ENCODE data around the gene PDIA4.
A peak's percentile ranks its signal among the peaks of the same experiment; 100 is the strongest.
"Not testable (repeated sequence)": the region's sequence is repeated elsewhere in the genome, so short reads cannot be mapped to it uniquely, and the experiment has no call there.

The PDIA4 gene, protein sequence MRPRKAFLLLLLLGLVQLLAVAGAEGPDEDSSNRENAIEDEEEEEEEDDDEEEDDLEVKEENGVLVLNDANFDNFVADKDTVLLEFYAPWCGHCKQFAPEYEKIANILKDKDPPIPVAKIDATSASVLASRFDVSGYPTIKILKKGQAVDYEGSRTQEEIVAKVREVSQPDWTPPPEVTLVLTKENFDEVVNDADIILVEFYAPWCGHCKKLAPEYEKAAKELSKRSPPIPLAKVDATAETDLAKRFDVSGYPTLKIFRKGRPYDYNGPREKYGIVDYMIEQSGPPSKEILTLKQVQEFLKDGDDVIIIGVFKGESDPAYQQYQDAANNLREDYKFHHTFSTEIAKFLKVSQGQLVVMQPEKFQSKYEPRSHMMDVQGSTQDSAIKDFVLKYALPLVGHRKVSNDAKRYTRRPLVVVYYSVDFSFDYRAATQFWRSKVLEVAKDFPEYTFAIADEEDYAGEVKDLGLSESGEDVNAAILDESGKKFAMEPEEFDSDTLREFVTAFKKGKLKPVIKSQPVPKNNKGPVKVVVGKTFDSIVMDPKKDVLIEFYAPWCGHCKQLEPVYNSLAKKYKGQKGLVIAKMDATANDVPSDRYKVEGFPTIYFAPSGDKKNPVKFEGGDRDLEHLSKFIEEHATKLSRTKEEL

DNA sequence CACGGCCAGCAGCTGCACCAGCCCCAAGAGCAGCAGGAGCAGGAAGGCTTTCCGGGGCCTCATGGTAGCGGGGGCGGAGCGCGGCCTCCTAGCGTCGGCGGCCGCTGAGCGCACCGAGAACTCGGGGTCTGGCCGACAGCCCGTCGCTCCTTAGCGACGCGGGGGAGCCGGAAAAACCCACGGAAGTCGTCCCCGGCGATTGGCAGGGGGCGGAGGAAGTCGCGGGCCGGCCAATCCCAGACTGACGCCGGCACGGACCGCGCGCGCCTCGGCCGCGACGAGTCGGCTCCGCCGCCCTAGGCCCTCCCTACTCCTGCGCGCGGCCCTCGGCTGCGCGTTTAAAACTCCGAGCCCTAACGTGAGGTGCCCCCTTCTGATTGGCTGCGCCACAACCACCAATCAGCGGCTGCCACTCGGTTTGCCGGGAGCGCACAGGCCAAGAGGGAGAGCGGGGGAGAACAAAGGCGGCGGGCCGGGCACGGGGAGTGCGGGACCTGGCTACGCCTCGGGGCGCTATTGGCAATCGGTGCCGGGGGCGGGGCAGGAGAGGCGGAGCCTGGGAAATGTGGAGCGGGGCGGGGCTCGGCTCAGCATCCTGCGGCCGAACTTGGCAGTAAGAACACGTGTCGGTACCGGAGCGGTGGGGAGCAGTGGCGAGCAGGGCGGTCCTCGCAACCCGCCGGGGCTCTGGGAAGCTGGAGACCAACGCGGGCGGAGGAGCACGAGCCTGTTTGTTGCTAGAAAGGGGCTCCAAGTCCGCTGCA, at the start of gene PDIA4:
Gene PDIA4 (minus strand): TSS at position 160 of the 764 bp plus-strand sequence. CDS start 97 bp downstream, at position 63.
- peak; percentile 100 for DNase-seq (ENCODE audit: low spot score)

DNA sequence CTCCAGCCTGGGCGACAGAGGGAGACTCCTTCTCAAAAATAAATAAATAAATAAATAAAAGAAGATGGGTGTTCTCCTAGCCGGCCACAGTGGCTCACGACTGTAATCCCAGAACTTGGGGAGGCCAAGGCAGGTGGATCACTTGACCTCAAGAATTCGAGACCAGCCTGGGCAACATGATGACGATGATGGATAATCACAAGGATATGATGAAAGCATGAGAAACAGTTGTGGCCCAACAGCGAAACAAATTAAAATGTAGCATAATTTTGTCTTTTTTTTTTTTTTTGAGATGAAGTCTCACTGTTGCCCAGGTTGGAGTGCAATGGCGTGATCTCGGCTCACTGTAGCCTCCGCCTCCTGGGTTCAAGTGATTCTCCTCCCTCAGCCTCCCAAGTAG, 49.3 kb upstream of the PDIA4 start:
- DNase-seq (ENCODE audit: low spot score) = no peak

DNA sequence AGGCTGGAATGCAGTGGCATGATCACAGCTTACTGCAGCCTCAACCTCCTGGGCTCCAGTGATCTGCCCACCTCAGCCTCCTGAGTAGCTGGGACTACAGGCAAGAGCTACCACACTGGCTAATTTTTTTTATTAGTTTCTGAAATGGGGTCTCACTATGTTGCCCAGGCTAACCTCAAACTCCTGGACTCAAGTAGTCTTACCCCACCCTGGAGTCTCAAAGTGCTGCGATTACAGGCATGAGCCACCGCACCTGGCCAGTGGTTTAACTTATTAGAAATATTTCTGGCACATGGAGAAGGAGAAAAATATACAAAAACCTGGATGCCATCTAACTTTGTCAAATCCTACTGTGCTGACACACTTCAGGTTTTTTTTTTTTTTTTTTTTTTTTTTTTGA, 47.0 kb upstream of the PDIA4 start:
- no peak for DNase-seq (ENCODE audit: low spot score)

DNA sequence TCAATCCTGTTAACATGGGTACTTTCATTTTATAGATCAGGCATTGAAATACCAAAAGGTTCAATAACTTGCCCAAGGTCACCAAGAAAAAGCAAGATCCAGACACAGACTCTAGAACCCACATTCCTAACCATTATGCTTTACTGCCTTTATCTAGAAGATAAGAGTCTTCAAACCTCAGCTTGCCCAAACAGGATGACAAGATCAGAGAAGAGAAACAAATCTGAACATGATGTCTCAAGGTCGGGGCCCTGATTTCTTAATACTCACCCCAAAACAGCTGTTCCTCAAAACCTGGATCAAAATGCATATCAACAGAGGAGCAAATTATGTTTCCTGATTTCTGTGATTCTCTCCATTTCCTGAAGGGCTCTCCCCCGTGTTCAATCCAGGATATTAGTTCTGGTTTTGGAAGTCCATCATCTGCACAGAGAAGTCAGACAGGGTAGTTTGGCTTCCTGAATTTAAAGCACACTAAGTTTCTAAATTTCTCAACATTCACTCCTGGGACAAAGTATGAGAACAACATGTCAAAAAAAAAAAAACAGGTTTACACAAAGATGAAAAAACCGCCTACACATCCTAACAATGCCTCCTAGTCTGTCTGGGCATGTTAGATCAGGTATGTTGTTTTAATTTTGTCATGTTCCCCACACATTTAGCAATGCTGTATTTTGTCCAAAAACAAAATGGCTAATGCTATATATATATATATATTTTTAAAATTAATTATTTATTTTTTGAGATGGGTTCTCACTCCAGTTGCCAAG, 46.0 kb upstream of the PDIA4 start:
- DNase-seq (ENCODE audit: low spot score) = no peak

DNA sequence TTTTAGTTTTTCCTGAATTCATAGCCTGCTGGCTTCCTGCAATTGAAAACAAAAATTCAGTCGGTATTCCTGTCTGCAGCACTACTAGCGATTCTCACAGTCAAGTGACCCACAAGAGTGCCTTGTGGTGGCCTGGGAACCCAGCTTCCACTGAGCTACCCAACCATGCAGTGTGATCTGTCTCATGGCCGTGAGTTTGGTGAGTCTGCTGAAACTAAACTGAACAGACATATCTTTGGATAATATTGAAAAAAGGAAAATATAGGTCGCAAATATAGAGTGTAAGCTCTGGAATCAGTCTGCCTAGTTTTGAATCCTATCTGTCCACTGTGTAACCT, 44.1 kb upstream of the PDIA4 start:
- DNase-seq (ENCODE audit: low spot score) = no peak

DNA sequence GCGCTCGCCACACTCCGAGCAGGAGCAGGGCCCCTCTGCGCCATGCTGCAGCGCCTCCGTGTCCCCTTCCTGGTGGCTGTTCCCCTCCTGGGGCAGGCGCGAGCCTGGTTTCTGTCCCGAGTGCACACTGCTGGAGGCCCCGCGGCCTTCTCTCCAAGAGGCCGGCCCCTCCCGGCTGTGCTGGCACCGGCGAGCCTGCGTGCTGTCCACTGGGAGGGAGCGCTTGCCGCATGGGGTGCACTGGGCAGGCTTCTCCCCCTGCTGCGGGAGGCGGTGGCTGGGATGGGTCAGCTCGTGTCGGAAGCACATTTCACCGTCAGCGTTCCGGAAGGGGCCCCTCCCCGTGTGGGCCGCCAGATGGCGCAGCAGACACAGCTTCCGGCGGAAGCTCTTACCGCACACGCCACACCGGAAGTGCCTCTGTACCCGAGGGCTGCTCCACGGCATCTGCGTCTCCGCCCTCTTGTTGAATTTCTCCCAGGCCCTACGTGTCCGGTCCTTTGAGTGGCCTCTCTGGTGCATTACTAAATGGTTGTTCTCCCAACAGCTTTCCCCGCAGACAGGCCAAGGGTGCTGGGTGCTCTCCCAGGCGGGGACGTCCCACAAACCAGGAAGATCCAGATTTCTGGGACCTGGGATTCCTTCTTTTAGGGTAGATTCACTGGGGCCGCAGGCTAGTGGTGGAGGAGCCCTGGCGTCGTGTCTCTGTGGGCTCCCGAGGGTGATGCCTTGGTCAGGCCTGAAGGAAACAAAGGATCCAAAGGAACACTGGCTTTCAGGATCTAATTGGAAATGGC, 43.5 kb upstream of the PDIA4 start:
- DNase-seq (ENCODE audit: low spot score) = no peak

DNA sequence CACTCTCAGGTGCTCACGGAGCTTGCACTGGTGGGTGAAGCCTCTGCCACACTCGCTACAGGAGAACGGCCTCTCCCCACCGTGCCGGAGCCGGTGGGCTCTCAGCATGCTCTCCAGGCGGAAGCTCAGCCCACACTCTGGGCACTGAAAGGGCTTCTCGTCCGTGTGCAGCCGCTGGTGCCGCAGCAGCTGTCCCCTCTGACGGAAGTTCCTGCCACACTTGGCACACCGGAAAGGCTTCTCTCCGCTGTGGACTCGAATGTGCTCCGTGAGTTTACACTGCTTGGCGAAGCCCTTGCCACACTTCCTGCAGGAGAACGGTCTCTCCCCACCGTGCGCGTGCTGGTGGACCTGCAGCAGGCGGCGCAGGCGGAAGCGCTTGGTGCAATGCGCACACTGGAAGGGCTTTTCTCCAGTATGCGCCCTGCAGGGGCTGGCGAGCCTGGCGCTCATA, 42.9 kb upstream of the PDIA4 start:
- no peak for DNase-seq (ENCODE audit: low spot score)

DNA sequence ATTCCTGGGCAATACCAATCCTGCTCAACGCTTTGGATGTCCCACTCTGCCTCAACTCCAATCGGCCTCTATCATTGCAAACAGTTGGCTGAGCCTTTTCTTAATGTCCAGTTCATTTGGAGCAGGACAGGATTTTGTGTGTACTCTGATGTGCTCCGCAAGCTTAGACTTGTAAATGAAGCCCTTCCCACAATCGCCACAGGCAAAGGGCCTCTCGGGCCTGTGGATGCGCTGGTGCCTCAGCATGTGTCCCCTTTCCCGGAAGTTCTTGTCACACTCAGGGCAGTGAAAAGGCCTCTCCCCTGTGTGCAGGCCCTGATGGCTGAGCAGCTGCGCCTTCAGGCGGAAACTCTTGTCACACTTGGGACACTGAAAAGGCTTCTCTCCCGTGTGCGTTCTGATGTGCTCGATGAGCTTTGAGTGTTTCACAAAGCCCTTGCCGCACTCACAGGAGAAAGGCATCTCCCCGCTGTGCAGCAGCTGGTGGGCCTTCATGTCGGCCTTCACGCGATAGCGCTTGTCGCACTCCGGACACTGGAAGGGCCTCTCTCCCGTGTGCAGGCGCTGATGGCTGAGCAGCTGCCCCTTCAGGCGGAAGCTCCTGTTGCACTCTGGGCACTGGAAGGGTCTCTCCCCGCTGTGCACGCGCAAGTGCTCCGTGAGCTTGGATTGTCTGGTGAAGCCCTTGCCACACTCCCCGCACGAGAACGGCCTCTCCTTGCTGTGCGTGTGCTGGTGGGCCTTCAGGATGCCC, 42.2 kb upstream of the PDIA4 start:
- DNase-seq (ENCODE audit: low spot score) = no peak

DNA sequence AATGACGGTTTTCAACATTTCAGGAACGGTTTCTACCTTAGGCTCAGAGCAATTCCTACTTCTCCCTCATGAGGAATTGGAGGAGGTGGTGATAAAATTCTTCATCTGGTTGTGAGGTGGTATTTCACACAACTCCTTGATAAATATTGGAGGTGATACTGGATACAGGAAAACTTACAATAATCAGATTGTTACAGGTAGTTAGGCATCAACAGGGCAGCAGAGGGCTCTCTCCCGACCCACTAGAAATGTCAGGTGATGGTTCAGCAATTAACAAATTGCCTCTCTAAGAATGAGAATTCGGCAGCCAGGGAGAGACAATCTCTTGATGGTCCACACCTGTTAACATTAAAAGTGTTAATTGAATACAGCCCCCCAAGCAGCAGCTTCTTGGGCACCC, 39.6 kb upstream of the PDIA4 start:
- DNase-seq (ENCODE audit: low spot score) = no peak

DNA sequence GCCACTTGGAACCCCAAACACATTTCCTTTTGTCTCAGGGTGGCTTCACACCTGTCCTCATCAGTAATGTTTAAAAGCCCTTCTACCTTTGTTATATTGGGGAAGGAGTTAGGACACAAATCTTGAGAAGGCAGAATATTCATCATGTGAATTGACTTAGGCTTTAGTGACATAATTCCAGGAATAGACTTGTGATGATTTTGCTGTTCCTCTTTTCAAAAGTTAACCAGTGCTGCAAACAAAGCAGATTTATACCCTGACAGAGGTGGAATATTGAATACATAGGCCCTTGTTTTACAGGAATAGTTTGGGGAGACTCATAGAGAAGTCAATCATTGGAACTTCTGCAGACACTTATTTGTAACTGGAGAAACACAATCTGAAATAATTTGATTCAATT, 35.2 kb upstream of the PDIA4 start:
- no peak for DNase-seq (ENCODE audit: low spot score)

DNA sequence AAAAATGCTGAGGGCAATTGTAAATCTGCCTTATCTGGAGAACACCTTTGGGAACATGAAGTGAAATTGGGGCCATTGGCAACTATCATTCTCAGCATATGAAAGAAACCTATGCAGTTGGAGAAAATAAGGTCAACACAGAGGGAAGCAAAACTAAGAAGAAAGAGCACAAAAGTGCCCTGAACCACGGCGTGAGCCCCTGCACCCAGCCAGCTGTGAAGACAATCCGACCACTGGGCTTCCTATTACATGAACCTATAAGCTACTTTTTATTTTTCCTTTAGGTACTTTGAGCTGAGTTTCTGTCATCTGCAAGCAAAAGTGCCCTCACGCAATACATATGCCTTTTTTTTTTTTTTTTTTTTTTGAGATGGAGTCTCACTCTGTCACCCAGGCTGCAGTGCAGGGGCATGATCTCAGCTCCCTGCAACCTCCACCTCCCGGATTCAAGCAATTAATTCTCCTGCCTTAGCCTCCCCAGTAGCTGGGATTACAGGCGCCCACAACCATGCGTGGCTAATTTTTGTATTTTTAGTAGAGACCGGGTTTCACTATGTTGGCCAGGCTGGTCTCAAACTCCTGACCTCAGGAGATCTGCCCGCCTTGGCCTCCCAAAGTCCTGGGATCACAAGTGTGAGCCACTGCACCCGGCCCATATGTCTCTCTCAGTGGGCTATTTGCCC, 34.1 kb upstream of the PDIA4 start:
- DNase-seq (ENCODE audit: low spot score) = not testable (repeated sequence)

DNA sequence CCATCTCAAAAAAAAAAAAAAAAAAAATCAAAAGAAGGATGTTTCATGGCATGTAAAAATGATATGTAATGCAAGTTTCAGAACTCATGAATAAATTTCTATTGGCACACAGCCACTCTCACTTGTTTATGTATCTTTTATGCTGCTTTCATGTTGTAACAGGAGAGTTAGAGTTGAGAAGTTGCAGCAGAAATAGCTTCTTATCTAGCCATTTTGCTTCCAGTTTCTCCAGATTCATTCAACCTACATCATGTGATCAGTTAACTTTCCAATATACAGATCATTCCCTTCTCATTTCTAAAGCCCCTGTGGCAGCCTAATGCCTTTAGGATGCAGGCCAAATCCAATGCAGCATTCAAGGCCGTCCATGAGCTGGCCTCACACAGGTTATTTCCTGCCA, 31.9 kb upstream of the PDIA4 start:
- DNase-seq (ENCODE audit: low spot score) = no peak

DNA sequence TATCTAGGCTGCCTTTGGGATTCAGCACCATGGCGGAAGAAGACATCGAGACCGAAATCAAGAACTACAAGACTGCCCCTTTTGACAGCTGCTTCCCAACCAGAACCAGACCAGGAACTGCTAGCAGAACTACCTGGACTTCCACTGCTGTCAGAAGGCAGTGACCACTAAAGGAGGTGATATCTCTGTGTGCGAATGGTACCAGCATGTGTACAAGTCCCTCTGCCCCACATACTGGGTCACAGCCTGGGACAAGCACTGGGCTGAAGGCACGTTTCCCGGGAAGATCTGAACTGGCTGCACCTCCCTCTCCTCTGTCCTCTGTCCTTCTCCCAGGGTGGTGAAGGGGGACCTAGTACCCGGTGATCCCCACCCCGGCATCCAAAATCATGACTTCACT, 25.6 kb upstream of the PDIA4 start:
- DNase-seq (ENCODE audit: low spot score) = no peak

DNA sequence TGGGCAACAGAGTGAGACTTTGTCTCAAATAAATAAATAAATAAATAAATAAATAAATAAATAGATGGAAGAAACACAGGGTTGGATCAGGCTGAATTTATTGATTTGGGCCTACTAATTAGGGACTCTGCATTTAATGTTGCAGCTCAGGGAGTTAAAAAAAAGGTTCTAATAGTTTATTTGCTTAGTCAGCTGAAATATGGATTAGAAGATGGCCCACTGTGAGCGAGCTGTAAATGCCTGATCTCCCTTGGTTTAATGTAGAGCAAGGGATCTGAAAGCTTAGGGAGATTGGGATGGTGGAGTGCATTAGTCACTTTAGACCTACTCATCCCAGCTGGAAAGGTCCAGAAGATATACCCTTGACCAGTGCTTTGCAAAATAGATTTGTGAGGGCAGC, 25.1 kb upstream of the PDIA4 start:
- no peak for DNase-seq (ENCODE audit: low spot score)

DNA sequence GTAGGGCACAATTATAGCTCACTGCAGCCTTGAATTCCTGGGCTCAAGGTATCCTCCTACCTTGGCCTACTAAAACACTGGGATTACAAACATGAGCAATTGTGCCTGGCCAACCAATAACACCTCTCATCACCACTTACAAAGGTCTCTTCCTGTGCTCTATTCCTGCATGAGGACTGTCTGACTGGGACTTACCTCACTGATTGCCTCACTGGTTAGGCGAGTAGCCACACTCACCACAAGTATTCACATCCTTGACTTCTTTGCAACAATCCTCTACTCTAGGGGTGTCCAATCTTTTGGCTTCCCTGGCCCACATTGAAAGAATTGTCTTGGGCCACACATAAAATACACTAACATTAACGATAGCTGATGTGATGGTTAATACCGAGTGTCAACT, 22.6 kb upstream of the PDIA4 start:
- no peak for DNase-seq (ENCODE audit: low spot score)

DNA sequence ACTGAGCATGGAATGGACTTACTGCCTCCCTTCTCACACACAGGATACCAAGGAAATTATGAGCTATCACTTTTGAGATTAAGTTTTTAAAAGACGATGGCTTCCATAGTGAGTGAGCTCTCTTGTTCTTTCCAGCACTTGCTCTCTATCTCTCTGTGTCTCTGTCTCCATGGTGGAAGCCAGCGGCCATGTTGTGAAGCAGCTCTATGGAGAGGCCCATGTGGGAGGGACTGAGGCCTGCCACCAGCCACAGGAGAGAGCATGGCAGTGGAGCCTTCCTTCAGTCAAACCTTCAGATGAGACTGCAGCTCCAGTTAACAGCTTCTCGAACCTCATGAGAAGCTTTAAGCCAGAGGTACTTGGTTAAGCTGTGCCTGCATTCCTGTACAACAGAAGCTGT, 20.5 kb upstream of the PDIA4 start:
- no peak for DNase-seq (ENCODE audit: low spot score)

DNA sequence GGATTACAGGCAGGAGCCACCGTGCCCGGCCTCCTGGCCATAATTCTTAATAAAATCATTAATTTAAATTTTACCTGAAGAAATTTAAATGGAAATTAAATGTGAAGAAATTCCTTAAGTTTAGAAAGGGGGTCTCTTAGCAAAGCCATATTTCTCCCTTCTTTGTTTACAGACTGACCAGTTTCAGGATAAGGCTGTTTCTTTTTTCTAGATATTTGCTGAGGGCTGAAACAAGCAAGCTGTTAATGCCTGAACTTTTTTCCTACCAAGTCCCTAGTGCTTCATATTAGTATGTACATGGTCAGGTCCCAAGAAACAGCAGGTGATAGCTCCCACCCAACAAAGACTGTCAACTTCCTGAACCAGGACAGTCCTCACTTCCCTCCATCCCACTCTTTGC, 18.1 kb upstream of the PDIA4 start:
- DNase-seq (ENCODE audit: low spot score) = no peak

DNA sequence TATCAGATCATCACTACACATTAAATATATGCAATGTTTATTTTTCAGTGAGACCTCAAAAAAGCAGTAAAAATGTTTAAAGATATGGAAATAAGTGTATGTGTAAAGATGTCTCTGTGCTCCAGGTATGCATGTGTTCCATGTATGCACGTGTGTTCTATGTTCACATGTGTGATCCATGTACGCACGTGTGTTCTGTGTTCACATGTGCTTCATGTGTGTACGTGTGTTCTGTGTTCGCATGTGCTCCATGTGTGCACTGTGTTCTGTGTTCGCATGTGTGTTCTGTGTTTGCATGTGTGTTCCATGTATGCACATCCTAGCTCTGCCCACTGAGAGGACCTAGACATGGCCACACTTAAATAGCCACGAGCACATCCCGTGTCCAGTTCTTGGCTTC, 15.6 kb upstream of the PDIA4 start:
- DNase-seq (ENCODE audit: low spot score) = no peak

DNA sequence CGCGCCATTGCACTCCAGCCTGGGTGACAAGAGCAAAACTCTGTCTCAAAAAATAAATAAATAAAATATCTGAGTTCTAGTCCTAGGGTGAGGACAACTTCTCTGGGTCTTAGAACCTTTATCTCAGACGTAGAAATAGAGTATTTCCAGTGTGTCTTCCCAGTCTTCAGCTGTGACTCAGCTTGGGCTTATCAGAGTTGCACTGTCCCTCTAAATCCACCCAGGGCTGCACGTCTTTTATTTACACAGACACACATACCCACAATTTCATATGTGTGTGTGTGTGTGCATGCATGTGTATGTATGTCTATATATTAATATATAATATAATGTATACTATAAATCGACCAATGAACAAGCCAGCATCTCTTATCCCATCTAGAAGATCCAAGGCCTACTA, 13.0 kb upstream of the PDIA4 start:
- no peak for DNase-seq (ENCODE audit: low spot score)

DNA sequence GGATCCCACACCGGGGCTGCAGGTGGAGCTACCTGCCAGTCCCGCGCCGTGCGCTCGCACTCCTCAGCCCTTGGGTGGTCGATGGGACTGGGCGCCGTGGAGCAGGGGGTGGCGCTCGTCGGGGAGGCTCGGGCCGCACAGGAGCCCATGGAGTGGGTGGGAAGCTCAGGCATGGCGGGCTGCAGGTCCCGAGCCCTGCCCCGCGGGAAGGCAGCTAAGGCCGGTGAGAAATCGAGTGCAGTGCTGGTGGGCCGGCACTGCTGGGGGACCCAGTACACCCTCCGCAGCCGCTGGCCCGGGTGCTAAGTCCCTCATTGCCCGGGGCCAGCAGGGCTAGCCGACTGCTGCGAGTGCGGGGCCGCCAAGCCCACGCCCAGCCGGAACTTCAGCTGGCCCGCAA, 10.3 kb upstream of the PDIA4 start:
- DNase-seq (ENCODE audit: low spot score) = not testable (repeated sequence)

Data from Ammon's horn (tissue), 1 donor.